NCI-H226 (cell line): ENCODE results near the gene CTU1.

Experiments used
- DNase-seq: peaks from one replicate; pipeline ENCODE4 v3.0.0-alpha.2; 2015

The CTU1 gene

GRCh38 chr19:51131780-51132680 lies 23.8 kb upstream of the CTU1 start:
- DNase-seq: peak; percentile 62

- DNase-seq: no peak
These were observed 21.5 kb upstream of the CTU1 start for GRCh38 chr19:51129716-51130115.

- DNase-seq: no peak
These were observed 20.0 kb upstream of the CTU1 start for GRCh38 chr19:51128227-51128626.

- DNase-seq: no peak
These were observed 19.5 kb upstream of the CTU1 start for GRCh38 chr19:51127755-51128154.

- no peak for DNase-seq
These were observed 18.8 kb upstream of the CTU1 start for GRCh38 chr19:51127032-51127431.

GRCh38 chr19:51125421-51126075 lies 17.3 kb upstream of the CTU1 start:
- no peak for DNase-seq

GRCh38 chr19:51124729-51125128 lies 16.5 kb upstream of the CTU1 start, which contains the start of gene SIGLEC9:
SIGLEC9 (plus strand) TSS chr19:51124906; CDS start chr19:51124975, 69 bp downstream.
- no peak for DNase-seq

GRCh38 chr19:51124216-51124615 lies 16.0 kb upstream of the CTU1 start:
- no peak for DNase-seq

GRCh38 chr19:51123802-51124201 lies 15.6 kb upstream of the CTU1 start:
- DNase-seq: no peak

- DNase-seq: no peak
These were observed 15.2 kb upstream of the CTU1 start for GRCh38 chr19:51123381-51123800.

GRCh38 chr19:51122112-51122981 lies 14.1 kb upstream of the CTU1 start:
- no peak for DNase-seq

- no peak for DNase-seq
These were observed 13.0 kb upstream of the CTU1 start for GRCh38 chr19:51121257-51121656.

- no peak for DNase-seq
These were observed 12.0 kb upstream of the CTU1 start for GRCh38 chr19:51120160-51120559.

- no peak for DNase-seq
These were observed 11.4 kb upstream of the CTU1 start for GRCh38 chr19:51119611-51120010.

GRCh38 chr19:51119101-51119500 lies 10.9 kb upstream of the CTU1 start:
- no peak for DNase-seq

- no peak for DNase-seq
These were observed 8.6 kb upstream of the CTU1 start for GRCh38 chr19:51116736-51117286.

- no peak for DNase-seq
These were observed 6.0 kb upstream of the CTU1 start for GRCh38 chr19:51114087-51114729.

- no peak for DNase-seq
These were observed 3.4 kb upstream of the CTU1 start for GRCh38 chr19:51111606-51112005.

- DNase-seq: no peak
These were observed 2.4 kb upstream of the CTU1 start for GRCh38 chr19:51110666-51110971.

- DNase-seq: no peak
These were observed 567 bp upstream of the CTU1 start for GRCh38 chr19:51108805-51109146.

GRCh38 chr19:51107406-51108065 lies 673 bp downstream of the CTU1 start:
- DNase-seq: no peak

GRCh38 chr19:51103926-51104341 lies 4.3 kb downstream of the CTU1 start:
- DNase-seq: no peak
